ENCODE results near the gene SNRPD2.

DNA sequence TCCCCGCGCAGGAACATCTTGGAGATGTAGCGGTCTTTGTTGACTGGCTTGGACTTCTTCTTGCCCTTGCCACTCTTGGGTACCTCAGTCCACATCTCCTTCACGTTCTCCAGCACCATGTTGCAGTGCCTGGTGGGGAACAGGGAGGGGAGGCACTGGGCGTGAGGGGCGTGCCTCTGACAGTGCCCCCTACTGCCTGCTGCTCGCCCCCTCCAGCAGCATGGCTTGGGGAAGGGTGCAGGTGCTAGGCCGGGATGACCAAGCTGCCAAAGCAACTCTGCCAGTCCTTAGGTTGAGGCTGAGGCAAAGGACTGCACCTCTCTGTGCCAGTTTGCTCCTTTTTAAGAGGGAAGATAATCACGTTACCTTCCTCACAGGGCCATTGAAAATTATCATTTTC is 4.2 kb downstream of the SNRPD2 start:
- TF ChIP-seq, protein P1, sequence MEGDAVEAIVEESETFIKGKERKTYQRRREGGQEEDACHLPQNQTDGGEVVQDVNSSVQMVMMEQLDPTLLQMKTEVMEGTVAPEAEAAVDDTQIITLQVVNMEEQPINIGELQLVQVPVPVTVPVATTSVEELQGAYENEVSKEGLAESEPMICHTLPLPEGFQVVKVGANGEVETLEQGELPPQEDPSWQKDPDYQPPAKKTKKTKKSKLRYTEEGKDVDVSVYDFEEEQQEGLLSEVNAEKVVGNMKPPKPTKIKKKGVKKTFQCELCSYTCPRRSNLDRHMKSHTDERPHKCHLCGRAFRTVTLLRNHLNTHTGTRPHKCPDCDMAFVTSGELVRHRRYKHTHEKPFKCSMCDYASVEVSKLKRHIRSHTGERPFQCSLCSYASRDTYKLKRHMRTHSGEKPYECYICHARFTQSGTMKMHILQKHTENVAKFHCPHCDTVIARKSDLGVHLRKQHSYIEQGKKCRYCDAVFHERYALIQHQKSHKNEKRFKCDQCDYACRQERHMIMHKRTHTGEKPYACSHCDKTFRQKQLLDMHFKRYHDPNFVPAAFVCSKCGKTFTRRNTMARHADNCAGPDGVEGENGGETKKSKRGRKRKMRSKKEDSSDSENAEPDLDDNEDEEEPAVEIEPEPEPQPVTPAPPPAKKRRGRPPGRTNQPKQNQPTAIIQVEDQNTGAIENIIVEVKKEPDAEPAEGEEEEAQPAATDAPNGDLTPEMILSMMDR (IDR thresholded peaks at IDR 0.05): no peak
- TF ChIP-seq POLR2A (IDR thresholded peaks at IDR 0.05): no peak
- no peak for TF ChIP-seq POLR2AphosphoS5 (IDR thresholded peaks at IDR 0.05; ENCODE audit: insufficient read depth in 1 of 2, low read depth in 1 of 2)

Measured in vagina (tissue), 2 donors.